Measurements from ENCODE around the gene CD207. TPM values are rescaled to one million over a fixed set of nuclear protein-coding genes. Genes with fewer than 3 reads are reported as not detected.

The CD207 gene
- total and polyA plus RNA-seq, 4 donors, result 0.06 to 1.8 (median 0.49) TPM

DNA sequence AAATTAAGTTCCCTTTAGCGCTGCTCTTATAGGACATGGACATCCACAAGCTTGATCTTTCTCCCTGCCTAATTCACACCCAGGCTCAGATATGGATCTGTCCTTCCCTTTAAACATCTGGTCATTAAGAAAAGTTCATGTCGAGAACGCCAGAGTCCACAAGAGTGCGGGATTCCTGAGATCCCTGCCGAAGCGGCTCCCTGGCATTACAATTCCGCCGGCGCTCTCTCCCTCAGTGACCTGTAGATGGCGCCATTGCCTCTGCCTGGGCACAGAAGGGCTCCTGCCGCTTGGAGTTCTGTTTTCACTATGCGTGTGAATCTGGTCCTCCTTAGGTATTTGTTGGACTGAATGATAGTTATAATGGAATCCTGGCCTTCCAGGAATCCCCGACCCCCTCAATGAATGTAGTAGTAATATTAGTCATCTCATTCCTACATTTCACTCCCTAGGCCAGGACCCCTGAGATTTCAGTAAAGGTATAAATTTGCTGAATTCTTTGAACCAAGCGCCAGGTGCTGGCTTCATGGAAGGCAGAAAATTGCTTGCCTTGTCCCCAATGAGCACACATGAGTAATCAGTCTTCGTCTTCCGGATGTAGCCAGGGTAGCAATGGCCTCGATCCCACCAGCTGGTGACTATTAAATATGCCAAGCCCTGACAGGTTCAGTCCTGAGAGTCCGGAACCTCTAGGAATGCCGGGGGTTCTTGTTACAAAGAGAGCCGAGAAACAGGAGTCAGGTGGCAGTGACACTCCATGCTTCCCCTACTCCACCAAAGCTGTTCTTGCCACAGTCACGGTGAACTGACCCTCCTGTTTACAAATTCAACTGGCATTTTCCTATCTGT, 26.4 kb upstream of the CD207 start:
- Histone ChIP-seq H3K4me3 (no peak overlapping the region), H3K9ac (ENCODE audit: insufficient read depth in 1 of 2, low read length in 2 of 2) (no peak overlapping the region), H3K4me1 (ENCODE audit: control insufficient read depth in 5 of 5, insufficient read depth in 5 of 5, low read length in 5 of 5) (no peaks in the 10 kb centered on the region), H3K27ac (ENCODE audit: low read depth in 1 of 2, low read length in 1 of 2) (no peak overlapping the region), H3K27me3 (ENCODE audit: control insufficient read depth in 3 of 3, insufficient read depth in 3 of 3, low read length in 2 of 3) (peaks cover 5 to 52% (median 41%) of the 10 kb centered on the region in 3 donors), H3K9me3 (ENCODE audit: control insufficient read depth in 4 of 4, insufficient read depth in 3 of 4, low read length in 3 of 4) (no peaks in the 10 kb centered on the region), H3K36me3 (ENCODE audit: control insufficient read depth in 4 of 4, insufficient read depth in 4 of 4, low read length in 4 of 4) (no peaks in the 10 kb centered on the region)
- DNase-seq (peak; percentile 81), ATAC-seq (ENCODE audit: insufficient read depth, low FRiP score) (peak; percentile 79)
- WGBS, 2 donors, result 23 to 30% methylated on average over 21 of the region's 21 CpGs
- TF ChIP-seq, protein P1, sequence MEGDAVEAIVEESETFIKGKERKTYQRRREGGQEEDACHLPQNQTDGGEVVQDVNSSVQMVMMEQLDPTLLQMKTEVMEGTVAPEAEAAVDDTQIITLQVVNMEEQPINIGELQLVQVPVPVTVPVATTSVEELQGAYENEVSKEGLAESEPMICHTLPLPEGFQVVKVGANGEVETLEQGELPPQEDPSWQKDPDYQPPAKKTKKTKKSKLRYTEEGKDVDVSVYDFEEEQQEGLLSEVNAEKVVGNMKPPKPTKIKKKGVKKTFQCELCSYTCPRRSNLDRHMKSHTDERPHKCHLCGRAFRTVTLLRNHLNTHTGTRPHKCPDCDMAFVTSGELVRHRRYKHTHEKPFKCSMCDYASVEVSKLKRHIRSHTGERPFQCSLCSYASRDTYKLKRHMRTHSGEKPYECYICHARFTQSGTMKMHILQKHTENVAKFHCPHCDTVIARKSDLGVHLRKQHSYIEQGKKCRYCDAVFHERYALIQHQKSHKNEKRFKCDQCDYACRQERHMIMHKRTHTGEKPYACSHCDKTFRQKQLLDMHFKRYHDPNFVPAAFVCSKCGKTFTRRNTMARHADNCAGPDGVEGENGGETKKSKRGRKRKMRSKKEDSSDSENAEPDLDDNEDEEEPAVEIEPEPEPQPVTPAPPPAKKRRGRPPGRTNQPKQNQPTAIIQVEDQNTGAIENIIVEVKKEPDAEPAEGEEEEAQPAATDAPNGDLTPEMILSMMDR (IDR thresholded peaks at IDR 0.05; ENCODE audit: control extremely low read depth, extremely low read depth), result peak; percentile 86

DNA sequence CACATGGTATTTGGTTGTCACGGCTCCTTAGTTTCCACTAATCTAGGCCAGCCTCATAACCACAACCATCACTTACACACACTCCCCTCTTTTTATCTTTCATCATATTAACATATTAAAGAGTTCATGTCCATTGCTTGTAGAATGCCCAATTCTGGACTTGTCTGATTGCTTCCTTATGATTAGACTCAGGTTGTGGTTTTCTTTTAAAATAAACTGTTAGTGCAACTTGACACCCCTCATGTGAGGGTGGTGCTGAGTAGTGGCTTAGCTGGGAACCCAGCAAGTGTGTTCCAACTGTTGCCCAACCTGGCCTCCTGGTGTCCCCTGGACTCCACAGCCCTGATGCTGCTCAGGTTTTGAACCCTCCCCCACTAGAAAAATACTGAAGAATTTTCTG, 20.1 kb upstream of the CD207 start:
- no peak overlapping the region for H3K27ac ChIP-seq (ENCODE audit: low read depth in 1 of 2, low read length in 1 of 2)
- H3K9me3 ChIP-seq (ENCODE audit: control insufficient read depth in 4 of 4, insufficient read depth in 3 of 4, low read length in 3 of 4), result no peaks in the 10 kb centered on the region
- TF ChIP-seq, protein P1 (IDR thresholded peaks at IDR 0.05; ENCODE audit: control extremely low read depth, extremely low read depth), result no peak
- peaks cover 0 to 29% (median 16%) of the 10 kb centered on the region in 3 donors for H3K27me3 ChIP-seq (ENCODE audit: control insufficient read depth in 3 of 3, insufficient read depth in 3 of 3, low read length in 2 of 3)
- DNase-seq (no peak), ATAC-seq (ENCODE audit: insufficient read depth, low FRiP score) (no peak)
- WGBS, 2 donors, result 69 to 77% methylated on average over 1 of the region's 1 CpG
- no peak overlapping the region for H3K4me3 ChIP-seq
- H3K4me1 ChIP-seq (ENCODE audit: control insufficient read depth in 5 of 5, insufficient read depth in 5 of 5, low read length in 5 of 5), result no peaks in the 10 kb centered on the region
- no peak overlapping the region for H3K9ac ChIP-seq (ENCODE audit: insufficient read depth in 1 of 2, low read length in 2 of 2)
- no peaks in the 10 kb centered on the region for H3K36me3 ChIP-seq (ENCODE audit: control insufficient read depth in 4 of 4, insufficient read depth in 4 of 4, low read length in 4 of 4)

DNA sequence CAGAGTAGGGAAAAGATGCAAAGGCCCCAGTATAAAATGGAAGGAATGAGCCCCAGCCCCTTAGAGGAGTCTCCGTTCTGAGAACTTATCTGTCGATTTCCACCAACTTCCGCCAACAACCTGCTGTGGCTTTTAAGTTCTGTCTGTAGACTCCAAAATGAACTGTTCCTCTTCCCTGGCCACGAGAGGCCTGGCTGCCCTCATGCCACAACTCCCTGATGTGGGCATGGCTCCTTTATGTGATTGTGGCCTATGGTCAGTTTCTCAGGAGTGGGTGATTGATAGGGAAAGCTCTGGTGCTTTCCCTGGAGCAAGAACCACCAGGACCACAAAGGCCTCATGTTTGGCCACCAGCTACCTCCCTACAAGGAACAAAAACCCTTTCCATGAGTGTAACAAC, 18.8 kb upstream of the CD207 start:
- DNase-seq (no peak), ATAC-seq (ENCODE audit: insufficient read depth, low FRiP score) (no peak)
- no peaks in the 10 kb centered on the region for H3K36me3 ChIP-seq (ENCODE audit: control insufficient read depth in 4 of 4, insufficient read depth in 4 of 4, low read length in 4 of 4)
- WGBS, 2 donors, result 60 to 77% methylated on average over 4 of the region's 4 CpGs
- H3K4me1 ChIP-seq (ENCODE audit: control insufficient read depth in 5 of 5, insufficient read depth in 5 of 5, low read length in 5 of 5), result no peaks in the 10 kb centered on the region
- TF ChIP-seq, protein P1 (IDR thresholded peaks at IDR 0.05; ENCODE audit: control extremely low read depth, extremely low read depth), result no peak
- H3K27ac ChIP-seq (ENCODE audit: low read depth in 1 of 2, low read length in 1 of 2), result no peak overlapping the region
- peaks cover 0 to 25% (median 7%) of the 10 kb centered on the region in 3 donors for H3K27me3 ChIP-seq (ENCODE audit: control insufficient read depth in 3 of 3, insufficient read depth in 3 of 3, low read length in 2 of 3)
- no peaks in the 10 kb centered on the region for H3K9me3 ChIP-seq (ENCODE audit: control insufficient read depth in 4 of 4, insufficient read depth in 3 of 4, low read length in 3 of 4)
- no peak overlapping the region for H3K9ac ChIP-seq (ENCODE audit: insufficient read depth in 1 of 2, low read length in 2 of 2)
- H3K4me3 ChIP-seq, result no peak overlapping the region

Data from lung (tissue), 12 donors.